Measurements from ENCODE around the gene ACER3. TPM values are rescaled to one million over a fixed set of nuclear protein-coding genes. Genes with fewer than 3 reads are reported as not detected.

ACER3 gene
- total RNA-seq, 1 donor from 2014 or later: 17.3 TPM

DNA sequence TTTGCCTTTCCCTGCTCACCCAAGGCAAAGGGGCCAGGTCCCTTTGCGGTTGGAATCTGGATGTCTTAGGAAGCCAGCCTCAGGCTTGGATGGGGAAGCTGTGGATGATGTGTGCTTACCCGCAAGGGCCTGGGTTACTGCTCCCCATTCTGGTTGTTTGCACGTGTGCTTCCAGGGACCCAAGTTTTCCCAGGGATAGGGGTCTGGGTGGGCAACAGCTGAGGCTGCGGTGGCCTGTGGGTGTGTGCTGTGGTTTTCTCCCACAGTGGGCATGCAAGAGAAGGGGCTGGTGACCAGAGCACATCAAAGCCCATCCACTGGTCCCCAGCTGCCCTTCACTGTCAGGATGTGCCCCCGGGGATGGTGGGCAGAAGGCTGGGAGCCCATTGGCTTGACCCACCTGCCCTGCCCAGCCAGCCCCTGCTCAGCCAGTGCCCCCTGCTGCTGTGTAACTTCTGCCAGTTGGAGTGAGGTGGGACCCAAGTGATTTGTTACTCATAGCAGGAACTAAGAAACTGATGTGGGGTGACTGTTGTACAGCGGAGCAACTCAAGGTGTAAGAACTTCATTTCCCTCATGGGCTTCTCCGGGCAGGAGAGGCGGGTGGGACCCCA lies 209.4 kb downstream of the ACER3 start:
- Mint-ChIP-seq H3K36me3 (ENCODE audit: low read depth, unreplicated experiment) (no peaks in the 10 kb centered on the region), H3K27ac (ENCODE audit: unreplicated experiment) (no peak overlapping the region), H3K27me3 (ENCODE audit: low read depth, unreplicated experiment) (no peaks in the 10 kb centered on the region), H3K4me3 (ENCODE audit: unreplicated experiment) (no peak overlapping the region), H3K9me3 (ENCODE audit: unreplicated experiment) (no peaks in the 10 kb centered on the region), H3K4me1 (ENCODE audit: low read depth, unreplicated experiment) (peaks cover 23% of the 10 kb centered on the region)
- no peak for DNase-seq (ENCODE audit: low read depth)
- Histone ChIP-seq H3K9ac (ENCODE audit: low read length) (no peak overlapping the region), H3K9me3 (ENCODE audit: insufficient read depth, low read depth, low read length) (no peaks in the 10 kb centered on the region), H2AFZ (ENCODE audit: low read depth, low read length) (no peak overlapping the region), H3K79me2 (ENCODE audit: insufficient read depth, low read length) (peaks cover 40% of the 10 kb centered on the region), H3K36me3 (ENCODE audit: insufficient read depth, low read length) (no peaks in the 10 kb centered on the region), H4K20me1 (ENCODE audit: insufficient read depth, low read length) (peaks cover 57% of the 10 kb centered on the region), H3K4me1 (ENCODE audit: insufficient read depth, low read length) (peaks cover 37% of the 10 kb centered on the region), H3K4me2 (ENCODE audit: low read length) (no peak overlapping the region), H3K27ac (ENCODE audit: low read depth, low read length) (no peak overlapping the region), H3K27me3 (ENCODE audit: insufficient read depth, low read length) (no peaks in the 10 kb centered on the region), H3K4me3 (ENCODE audit: insufficient read depth, low read depth, low read length) (no peak overlapping the region)
- no peak for FAIRE-seq
- TF ChIP-seq EZH2 (IDR thresholded peaks at IDR 0.05; ENCODE audit: insufficient read depth, low read length): no peak
- TF ChIP-seq, protein P1, sequence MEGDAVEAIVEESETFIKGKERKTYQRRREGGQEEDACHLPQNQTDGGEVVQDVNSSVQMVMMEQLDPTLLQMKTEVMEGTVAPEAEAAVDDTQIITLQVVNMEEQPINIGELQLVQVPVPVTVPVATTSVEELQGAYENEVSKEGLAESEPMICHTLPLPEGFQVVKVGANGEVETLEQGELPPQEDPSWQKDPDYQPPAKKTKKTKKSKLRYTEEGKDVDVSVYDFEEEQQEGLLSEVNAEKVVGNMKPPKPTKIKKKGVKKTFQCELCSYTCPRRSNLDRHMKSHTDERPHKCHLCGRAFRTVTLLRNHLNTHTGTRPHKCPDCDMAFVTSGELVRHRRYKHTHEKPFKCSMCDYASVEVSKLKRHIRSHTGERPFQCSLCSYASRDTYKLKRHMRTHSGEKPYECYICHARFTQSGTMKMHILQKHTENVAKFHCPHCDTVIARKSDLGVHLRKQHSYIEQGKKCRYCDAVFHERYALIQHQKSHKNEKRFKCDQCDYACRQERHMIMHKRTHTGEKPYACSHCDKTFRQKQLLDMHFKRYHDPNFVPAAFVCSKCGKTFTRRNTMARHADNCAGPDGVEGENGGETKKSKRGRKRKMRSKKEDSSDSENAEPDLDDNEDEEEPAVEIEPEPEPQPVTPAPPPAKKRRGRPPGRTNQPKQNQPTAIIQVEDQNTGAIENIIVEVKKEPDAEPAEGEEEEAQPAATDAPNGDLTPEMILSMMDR (IDR thresholded peaks at IDR 0.05; ENCODE audit: insufficient read depth, low read depth, low read length): no peak

DNA sequence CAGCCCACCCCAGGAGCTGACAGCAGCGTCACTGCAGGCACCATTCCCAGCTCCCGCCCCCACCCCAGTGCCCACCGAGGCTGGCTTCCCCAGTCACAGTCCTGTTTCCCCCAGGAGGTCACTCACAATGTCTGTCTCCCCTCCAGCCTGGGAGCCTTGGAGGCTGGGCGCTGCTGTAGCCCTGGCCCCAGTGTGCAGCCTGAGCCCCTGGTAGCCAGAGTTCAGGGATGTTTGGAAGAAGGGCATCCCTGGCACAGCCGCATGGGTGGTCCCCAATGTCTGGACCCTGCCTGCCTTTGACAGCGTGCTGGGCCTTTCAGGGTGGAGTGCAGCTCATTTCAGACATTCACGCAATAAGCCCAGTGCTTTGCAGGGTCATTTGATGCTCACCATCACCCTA lies 210.4 kb downstream of the ACER3 start:
- H3K4me3 Mint-ChIP-seq (ENCODE audit: unreplicated experiment): no peak overlapping the region
- H3K9ac ChIP-seq (ENCODE audit: low read length): no peak overlapping the region
- DNase-seq (ENCODE audit: low read depth) (no peak), FAIRE-seq (no peak)
- H3K27me3 ChIP-seq (ENCODE audit: insufficient read depth, low read length): no peaks in the 10 kb centered on the region
- H3K27ac ChIP-seq (ENCODE audit: low read depth, low read length): no peak overlapping the region
- H2AFZ ChIP-seq (ENCODE audit: low read depth, low read length): no peak overlapping the region
- H3K4me1 Mint-ChIP-seq (ENCODE audit: low read depth, unreplicated experiment): peaks cover 23% of the 10 kb centered on the region
- H4K20me1 ChIP-seq (ENCODE audit: insufficient read depth, low read length): peaks cover 61% of the 10 kb centered on the region
- H3K4me1 ChIP-seq (ENCODE audit: insufficient read depth, low read length): peaks cover 31% of the 10 kb centered on the region
- H3K9me3 ChIP-seq (ENCODE audit: insufficient read depth, low read depth, low read length): no peaks in the 10 kb centered on the region
- TF ChIP-seq, protein P1 (IDR thresholded peaks at IDR 0.05; ENCODE audit: insufficient read depth, low read depth, low read length): no peak
- no peak for TF ChIP-seq EZH2 (IDR thresholded peaks at IDR 0.05; ENCODE audit: insufficient read depth, low read length)
- no peak overlapping the region for H3K4me3 ChIP-seq (ENCODE audit: insufficient read depth, low read depth, low read length)
- H3K36me3 Mint-ChIP-seq (ENCODE audit: low read depth, unreplicated experiment): no peaks in the 10 kb centered on the region
- H3K9me3 Mint-ChIP-seq (ENCODE audit: unreplicated experiment): no peaks in the 10 kb centered on the region
- H3K79me2 ChIP-seq (ENCODE audit: insufficient read depth, low read length): peaks cover 43% of the 10 kb centered on the region
- H3K27ac Mint-ChIP-seq (ENCODE audit: unreplicated experiment): no peak overlapping the region
- H3K4me2 ChIP-seq (ENCODE audit: low read length): no peak overlapping the region
- H3K27me3 Mint-ChIP-seq (ENCODE audit: low read depth, unreplicated experiment): no peaks in the 10 kb centered on the region
- H3K36me3 ChIP-seq (ENCODE audit: insufficient read depth, low read length): no peaks in the 10 kb centered on the region

Data from astrocyte (in vitro differentiated cells and primary cell).